Activated CD4-positive, CD25-positive, alpha-beta regulatory T cell treated with anti-CD3 and anti-CD28 coated beads, Interleukin-2, amount 50 U/mL, for 72 hours (primary cell): Measurements from ENCODE around the gene TBC1D10B.
"Not testable (repeated sequence)": the region's sequence is repeated elsewhere in the genome, so short reads cannot be mapped to it uniquely, and the experiment has no call there.

ENCODE experiments used
- DNase-seq: peaks from one replicate; pipeline ENCODE4 v3.0.0; 2021

TBC1D10B gene

GRCh38 chr16:30397776-30398660, 27.7 kb upstream of the TBC1D10B start:
- no peak for DNase-seq

GRCh38 chr16:30397056-30397455, 26.8 kb upstream of the TBC1D10B start:
- no peak for DNase-seq

GRCh38 chr16:30396627-30397026, 26.3 kb upstream of the TBC1D10B start:
- not testable (repeated sequence) for DNase-seq

GRCh38 chr16:30395992-30396585, 25.8 kb upstream of the TBC1D10B start:
- DNase-seq: no peak

GRCh38 chr16:30395155-30395991, 25.1 kb upstream of the TBC1D10B start, which contains the start of gene ZNF48:
Gene ZNF48, plus strand, starts transcription at chr16:30395420. Its CDS starts 375 bp downstream, at chr16:30395795.
- DNase-seq: peak; percentile 65

- DNase-seq: no peak
These were observed 24.4 kb upstream of the TBC1D10B start for GRCh38 chr16:30394592-30395154.

GRCh38 chr16:30383521-30383920, 13.2 kb upstream of the TBC1D10B start:
- no peak for DNase-seq

- peak; percentile 72 for DNase-seq
These were observed 12.0 kb upstream of the TBC1D10B start, which contains the start of gene SEPTIN1 for GRCh38 chr16:30382111-30382881. Gene SEPTIN1, minus strand, starts transcription at chr16:30382561. Its CDS starts 19 bp downstream, at chr16:30382542.

- peak; percentile 54 for DNase-seq
These were observed 11.2 kb upstream of the TBC1D10B start for GRCh38 chr16:30381291-30382041.

GRCh38 chr16:30380803-30381208, 10.5 kb upstream of the TBC1D10B start:
- no peak for DNase-seq

GRCh38 chr16:30380072-30380802, 9.9 kb upstream of the TBC1D10B start:
- DNase-seq: no peak

GRCh38 chr16:30379158-30379783, 9.0 kb upstream of the TBC1D10B start:
- no peak for DNase-seq

- peak; percentile 96 for DNase-seq
These were observed 8.2 kb upstream of the TBC1D10B start for GRCh38 chr16:30378236-30379157.

- peak; percentile 83 for DNase-seq
These were observed 7.5 kb upstream of the TBC1D10B start for GRCh38 chr16:30377812-30378235.

GRCh38 chr16:30377050-30377811, 6.9 kb upstream of the TBC1D10B start:
- DNase-seq: no peak

GRCh38 chr16:30376461-30376902, 6.2 kb upstream of the TBC1D10B start:
- DNase-seq: no peak

GRCh38 chr16:30375864-30376263, 5.6 kb upstream of the TBC1D10B start:
- no peak for DNase-seq

GRCh38 chr16:30374538-30374937, 4.2 kb upstream of the TBC1D10B start, which contains the start of gene MYL11:
Gene MYL11, plus strand, starts transcription at chr16:30374802. Its CDS starts 56 bp downstream, at chr16:30374858.
- DNase-seq: no peak
